GM19193 (cell line): Measurements from ENCODE around the gene DNM3.

Experiments used
- POLR2A ChIP-seq: IDR thresholded peaks from 4 replicates; pipeline ENCODE4 v1.6.1; 2011; ENCODE audit not compliant: insufficient read depth, insufficient read length; ENCODE audit errors: extremely low read depth

The DNM3 gene

GRCh38 chr1:172178886-172179285 is 337.6 kb downstream of the DNM3 start:
- TF ChIP-seq POLR2A: no peak

DNA sequence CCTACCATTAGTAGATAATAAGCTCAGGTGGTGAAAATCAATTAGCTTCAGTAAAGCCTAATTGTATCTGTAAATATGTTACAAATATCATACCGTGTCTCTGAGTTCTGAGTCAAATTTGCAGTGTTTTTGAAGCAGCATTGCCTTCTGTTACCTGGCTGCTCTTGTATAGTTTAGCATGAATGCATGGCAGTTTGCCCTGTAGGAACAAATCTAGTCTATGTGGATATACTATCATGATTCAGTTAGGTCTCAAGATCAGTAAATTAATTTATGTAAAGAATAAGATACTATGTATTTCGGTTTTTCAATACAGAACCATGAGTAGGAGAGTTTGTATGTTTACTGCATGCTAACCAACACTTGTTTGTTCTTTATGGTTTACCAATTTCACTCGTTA is 338.6 kb downstream of the DNM3 start:
- TF ChIP-seq POLR2A: no peak

DNA sequence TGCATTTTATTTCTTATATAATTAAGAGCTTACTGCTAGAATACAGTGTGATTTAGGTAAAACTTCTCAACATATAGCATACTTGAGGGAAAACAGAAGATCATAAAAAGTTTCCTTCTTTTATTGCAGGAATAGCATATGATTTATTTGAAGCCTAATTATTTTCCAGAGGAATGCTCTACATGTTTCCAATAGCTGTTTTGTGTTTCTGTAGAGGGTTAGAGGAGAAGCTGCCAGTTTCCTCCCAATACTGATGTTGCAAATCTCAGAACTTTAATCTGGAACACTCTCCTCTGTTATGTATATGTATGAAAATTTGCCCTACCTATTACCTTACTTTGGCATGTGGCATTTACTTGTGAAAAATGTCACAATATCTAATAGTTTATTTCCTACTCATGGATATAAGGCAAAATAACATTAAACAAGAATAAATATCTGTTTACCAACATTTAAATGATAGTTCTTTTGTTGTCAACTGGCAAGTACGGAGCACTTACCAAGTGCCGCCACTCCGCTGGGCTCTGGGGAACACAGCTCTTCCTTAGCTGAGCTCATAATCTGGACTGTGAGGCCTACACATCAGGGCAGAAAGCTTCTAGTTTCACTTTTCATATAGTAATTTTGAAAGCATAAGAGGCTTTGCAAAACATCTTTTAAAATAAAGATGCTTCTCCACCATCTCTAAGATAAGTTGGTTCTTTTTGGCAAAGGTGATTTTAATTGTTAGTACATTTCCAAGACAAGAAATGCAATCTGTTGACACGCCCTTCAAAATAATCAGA is 339.4 kb downstream of the DNM3 start:
- no peak for TF ChIP-seq POLR2A

DNA sequence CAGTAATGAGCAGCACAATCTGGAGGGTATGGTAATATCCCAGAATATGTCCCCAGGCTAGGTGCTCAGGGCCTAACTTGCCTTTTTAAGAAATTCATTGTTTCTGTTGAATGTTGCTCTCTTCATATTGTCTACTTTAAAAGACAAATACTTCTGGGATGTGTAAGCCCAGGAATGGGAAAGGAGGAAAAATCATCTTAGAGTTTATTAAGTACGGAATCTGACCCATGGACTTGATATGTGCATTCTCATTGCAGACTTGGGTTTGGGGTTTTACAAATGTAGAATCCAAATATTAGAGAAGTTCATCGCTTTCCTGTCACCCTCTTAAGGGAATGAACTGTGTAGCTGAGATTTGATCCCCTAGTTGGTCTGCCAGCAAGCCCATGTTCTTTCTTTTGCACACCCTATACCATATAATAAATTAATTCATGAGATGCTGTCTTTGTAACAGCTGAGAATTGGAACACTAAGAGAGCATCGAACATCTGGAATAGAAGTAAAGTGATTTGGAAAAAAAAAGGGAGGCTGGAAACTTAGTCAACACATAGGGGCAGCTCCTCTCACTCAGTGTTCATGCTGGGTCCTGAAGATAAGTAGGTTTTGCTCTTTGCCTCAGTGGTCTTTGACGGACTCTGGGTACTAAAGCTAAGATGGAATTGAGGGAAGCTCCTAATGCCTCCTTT is 343.4 kb downstream of the DNM3 start:
- no peak for TF ChIP-seq POLR2A

- TF ChIP-seq POLR2A: no peak
Observed at GRCh38 chr1:172185211-172185610, 343.9 kb downstream of the DNM3 start.

- no peak for TF ChIP-seq POLR2A
Observed at GRCh38 chr1:172185996-172186395, 344.7 kb downstream of the DNM3 start.

DNA sequence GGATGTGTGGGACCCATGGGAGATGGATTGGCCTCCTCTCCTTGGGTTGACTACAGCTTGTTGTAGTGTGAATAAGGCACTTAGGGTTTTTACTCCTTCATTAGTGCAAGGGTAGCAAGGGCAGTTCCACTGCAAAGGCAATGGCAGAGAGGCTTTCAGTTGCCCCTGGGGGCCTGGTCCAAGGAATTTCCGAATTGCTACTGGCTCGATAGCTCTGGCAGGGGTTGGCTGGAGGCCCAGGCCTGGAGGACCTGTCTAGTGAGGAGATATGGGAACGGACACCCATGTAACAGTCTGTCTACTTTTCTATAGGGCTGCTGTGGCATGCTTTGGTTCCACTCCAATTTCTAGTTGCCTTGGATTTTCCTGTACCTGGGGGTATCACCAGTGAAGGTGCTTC is 360.3 kb downstream of the DNM3 start:
- no peak for TF ChIP-seq POLR2A

DNA sequence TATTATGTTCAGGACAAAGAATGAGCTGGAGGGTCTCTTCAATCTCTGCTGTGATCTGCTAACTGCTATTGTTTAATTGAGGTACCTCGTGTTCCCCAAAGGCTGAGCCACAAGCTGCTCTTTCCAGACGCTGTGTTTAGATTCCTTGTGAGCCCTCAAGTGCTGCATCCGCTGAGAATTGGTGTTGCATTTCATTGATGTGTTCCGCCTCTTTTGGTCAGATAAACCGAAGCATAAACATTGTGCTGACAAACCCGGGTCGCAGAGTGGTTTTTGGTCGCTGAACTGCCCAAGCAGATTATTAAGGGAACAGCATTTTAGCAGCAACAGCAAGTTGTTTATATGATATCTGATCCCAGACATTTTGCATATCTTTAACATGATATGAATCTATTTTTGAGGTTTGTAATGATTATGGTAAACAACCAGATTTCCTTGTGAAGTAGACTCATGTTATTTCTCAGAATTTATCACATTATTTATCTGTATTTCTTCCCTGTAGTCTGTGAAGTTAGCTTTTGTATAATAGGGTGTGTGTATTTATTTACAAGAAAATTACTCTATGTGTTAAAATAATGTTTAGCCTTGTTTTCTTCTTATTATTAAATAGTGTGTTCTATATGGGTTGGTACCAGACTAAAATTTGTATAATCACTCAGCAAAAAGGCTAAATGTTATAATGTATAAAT is 362.0 kb downstream of the DNM3 start:
- no peak for TF ChIP-seq POLR2A

DNA sequence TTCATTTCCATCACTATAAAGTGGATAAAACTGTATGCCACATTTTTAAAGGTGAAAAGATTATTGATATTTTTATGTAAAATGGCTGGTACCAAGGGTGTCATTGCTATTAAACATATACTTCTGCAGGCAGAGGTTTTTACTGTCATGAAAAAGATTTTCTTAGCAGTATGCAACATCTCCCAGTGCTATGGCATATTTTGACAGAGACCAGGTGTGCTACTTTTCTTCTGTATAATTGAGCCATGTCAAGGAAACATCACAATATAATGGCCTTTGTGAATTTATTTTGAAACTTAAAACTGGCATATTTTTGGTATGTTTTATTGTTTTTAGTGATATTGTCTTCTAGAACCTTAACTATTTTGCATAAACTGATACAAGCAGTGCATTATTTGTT is 362.6 kb downstream of the DNM3 start:
- no peak for TF ChIP-seq POLR2A

DNA sequence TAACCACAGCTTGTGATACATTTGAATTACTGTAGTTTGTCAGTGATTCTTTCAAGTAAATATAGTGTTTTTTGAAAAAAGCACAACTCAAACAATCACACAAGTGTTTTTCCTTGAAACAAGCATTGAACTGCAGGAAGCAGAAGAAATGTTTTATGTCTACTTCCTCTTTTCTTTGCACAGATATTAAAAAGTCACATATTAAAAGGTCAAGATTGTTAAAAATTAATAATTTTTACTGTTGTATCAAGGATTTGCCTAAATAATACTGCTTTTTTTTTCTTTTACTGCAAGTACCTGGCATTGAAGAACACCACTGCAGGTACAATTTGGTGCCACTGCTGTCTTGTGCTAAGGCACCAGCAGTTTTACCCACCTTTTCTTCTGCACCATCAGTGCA is 365.0 kb downstream of the DNM3 start:
- no peak for TF ChIP-seq POLR2A

DNA sequence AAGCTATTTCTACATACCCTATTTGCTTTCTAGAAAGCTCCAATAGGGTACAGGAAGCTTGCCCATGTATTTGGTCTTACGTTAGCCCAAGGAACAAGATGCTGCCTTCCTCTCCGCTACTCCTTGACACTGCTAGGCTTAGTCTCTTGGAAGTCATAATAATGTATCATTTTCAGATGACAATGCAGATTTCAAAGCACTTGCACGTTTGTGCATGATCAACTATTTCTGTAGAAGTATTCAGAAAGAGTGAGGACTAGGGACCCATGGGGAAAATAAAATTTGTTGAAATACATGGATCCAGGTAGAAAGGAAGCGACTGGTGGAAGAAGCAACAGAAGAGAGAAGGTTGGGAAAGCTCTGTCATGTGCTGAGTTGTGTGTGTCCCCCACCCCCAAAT is 367.3 kb downstream of the DNM3 start:
- no peak for TF ChIP-seq POLR2A

GRCh38 chr1:172211221-172211620 is 369.9 kb downstream of the DNM3 start:
- TF ChIP-seq POLR2A: no peak

DNA sequence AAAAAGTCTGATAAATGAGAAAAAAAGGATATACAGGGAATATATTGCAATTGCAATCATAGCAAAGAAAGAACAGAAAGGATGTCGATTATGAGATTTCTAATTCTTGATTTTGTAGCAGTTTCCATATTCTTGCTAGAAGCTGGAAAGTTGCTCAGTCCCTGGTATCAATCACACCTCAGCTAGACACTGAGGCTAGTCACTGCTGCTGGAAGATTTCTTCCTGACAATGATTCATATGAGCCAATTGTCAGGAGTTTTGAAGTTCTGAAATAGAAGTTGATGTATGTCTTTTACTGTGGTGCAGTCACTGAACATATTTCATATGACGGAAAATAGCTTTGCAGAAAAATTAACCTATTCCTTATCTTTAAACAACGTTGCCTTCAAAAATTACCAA is 370.8 kb downstream of the DNM3 start:
- TF ChIP-seq POLR2A: no peak

GRCh38 chr1:172215006-172215405 is 373.7 kb downstream of the DNM3 start:
- no peak for TF ChIP-seq POLR2A

- TF ChIP-seq POLR2A: no peak
Observed at GRCh38 chr1:172219966-172220365, 378.7 kb downstream of the DNM3 start.

DNA sequence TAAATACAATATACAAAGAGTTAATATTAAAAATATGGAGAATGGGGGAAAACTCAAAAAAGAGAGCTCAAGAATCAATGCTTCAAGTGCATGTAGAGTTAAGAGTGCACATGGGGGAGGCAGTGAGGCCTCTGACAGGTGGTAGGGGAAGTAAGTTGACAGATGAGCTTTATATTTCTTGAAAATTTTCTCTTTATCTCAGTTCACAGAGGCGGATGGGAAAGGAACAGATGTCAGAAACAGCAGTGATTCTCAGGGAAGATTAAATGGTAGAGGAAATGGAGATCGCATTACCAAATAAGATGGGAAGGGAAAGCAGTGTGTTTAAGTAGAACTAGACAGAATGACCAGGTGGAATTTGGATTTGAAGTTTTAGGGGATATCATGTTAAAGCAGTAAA is 379.1 kb downstream of the DNM3 start:
- no peak for TF ChIP-seq POLR2A
